IMR-90 (cell line): ENCODE measurements around the gene ADGRL1. TPM values are rescaled to one million over a fixed set of nuclear protein-coding genes. Genes with fewer than 3 reads are reported as not detected.

ENCODE experiments used
- ATAC-seq: fragments of 200-7000 bp; cut with Tn5 transposase; 2 replicates; pipeline ENCODE4 v1.9.1; 2020; ENCODE audit warnings: low read depth, mild to moderate bottlenecking, moderate library complexity
- BruUV-seq: library from RNA; stranded (reverse); fragments of 400-500 nt; replicated peaks from 2 replicates; lab custom pipeline; 2021; lab: Mats Ljungman, UMichigan
- CTCF ChIA-PET: fragments of 300-600 bp; formaldehyde crosslinking; extraction: SDS; loops from one replicate; lab custom pipeline; 2021; ENCODE audit warnings: antibody characterized with exemption; lab: Yijun Ruan, JAX
- POLR2A ChIA-PET: fragments of 300-600 bp; sonication (Branson Sonifier 250); formaldehyde crosslinking; loops from one replicate; lab custom pipeline; 2022; ENCODE audit warnings: antibody characterized with exemption; ENCODE audit not compliant: unreplicated experiment; lab: Charles Lee
- DNase-seq: peaks from one replicate; pipeline ENCODE4 v3.0.0; 2013
- H2AFZ ChIP-seq: replicated peaks from 2 replicates; pipeline ENCODE3; 2013; ENCODE audit warnings: low read length, mild to moderate bottlenecking; ENCODE audit not compliant: poor library complexity
- H2AK5ac ChIP-seq: 2 replicates; pipeline ENCODE4 v1.6.1; 2013; ENCODE audit warnings: low read depth, low read length, inconsistent platforms
- H2AK9ac ChIP-seq: replicated peaks from 2 replicates; pipeline ENCODE3; 2013; ENCODE audit warnings: mild to moderate bottlenecking, low read depth, low read length, moderate library complexity; ENCODE audit not compliant: poor library complexity
- H2BK120ac ChIP-seq: 2 replicates; pipeline ENCODE4 v1.6.1; 2013; ENCODE audit warnings: low read depth, low read length, inconsistent platforms
- H2BK15ac ChIP-seq: 3 replicates; pipeline ENCODE4 v1.6.1; 2013; ENCODE audit warnings: low read depth, low read length, inconsistent platforms
- H2BK20ac ChIP-seq: 2 replicates; pipeline ENCODE4 v1.6.1; 2013; ENCODE audit warnings: low read depth, mild to moderate bottlenecking, inconsistent platforms, low read length, moderate library complexity
- H2BK5ac ChIP-seq: 2 replicates; pipeline ENCODE4 v1.6.1; 2013; ENCODE audit warnings: mild to moderate bottlenecking, low read depth, low read length, inconsistent platforms; ENCODE audit not compliant: poor library complexity, severe bottlenecking
- H3K14ac ChIP-seq: replicated peaks from 2 replicates; pipeline ENCODE4 v1.6.1; 2013; ENCODE audit warnings: low read depth, low read length, inconsistent platforms
- H3K18ac ChIP-seq: 2 replicates; pipeline ENCODE4 v1.6.1; 2013; ENCODE audit warnings: low read depth, low read length, control low read depth
- H3K23ac ChIP-seq: 2 replicates; pipeline ENCODE4 v1.6.1; 2013; ENCODE audit warnings: low read depth, low read length, inconsistent platforms
- H3K27ac ChIP-seq: 2 replicates; pipeline ENCODE4 v1.5.1; 2013; ENCODE audit warnings: mild to moderate bottlenecking, control low read depth, low read length; ENCODE audit not compliant: insufficient read depth
- H3K27me3 ChIP-seq: 2 replicates; pipeline ENCODE4 v1.6.1; 2013; ENCODE audit warnings: low read length; ENCODE audit not compliant: control insufficient read depth, insufficient read depth
- H3K36me3 ChIP-seq: 2 replicates; pipeline ENCODE4 v1.6.1; 2013; ENCODE audit warnings: low read length, mixed read lengths; ENCODE audit not compliant: control insufficient read depth, insufficient read depth
- H3K4ac ChIP-seq: 2 replicates; pipeline ENCODE4 v1.6.1; 2013; ENCODE audit warnings: low read depth, low read length, inconsistent platforms
- H3K4me1 ChIP-seq: 2 replicates; pipeline ENCODE4 v1.6.1; 2013; ENCODE audit warnings: low read length, mixed read lengths; ENCODE audit not compliant: control insufficient read depth, insufficient read depth
- H3K4me2 ChIP-seq: 2 replicates; pipeline ENCODE4 v1.6.1; 2013; ENCODE audit warnings: low read depth, mild to moderate bottlenecking, control low read depth, low read length, moderate library complexity
- H3K4me3 ChIP-seq: 2 replicates; pipeline ENCODE4 v1.5.1; 2013; ENCODE audit warnings: low read depth, mild to moderate bottlenecking, control low read depth, low read length, moderate library complexity; ENCODE audit not compliant: insufficient read depth
- H3K56ac ChIP-seq: 2 replicates; pipeline ENCODE4 v1.6.1; 2013; ENCODE audit warnings: low read length, inconsistent platforms; ENCODE audit not compliant: insufficient read depth; ENCODE audit errors: extremely low read depth
- H3K79me1 ChIP-seq, 2 experiments: 2 replicates each; pipeline ENCODE4 v1.6.1; 2013; ENCODE audit warnings: low read length in 2 of 2, inconsistent platforms in 1 of 2, low read depth in 1 of 2
- H3K9ac ChIP-seq: 2 replicates; pipeline ENCODE4 v1.6.1; 2013; ENCODE audit warnings: low read depth, low read length, control low read depth
- H3K9me1 ChIP-seq: 2 replicates; pipeline ENCODE4 v1.6.1; 2013; ENCODE audit warnings: low read length, inconsistent platforms; ENCODE audit not compliant: insufficient read depth
- H3K9me3 ChIP-seq: 2 replicates; pipeline ENCODE4 v1.6.1; 2013; ENCODE audit warnings: low read length; ENCODE audit not compliant: control insufficient read depth, insufficient read depth
- H4K20me1 ChIP-seq: 2 replicates; pipeline ENCODE4 v1.6.1; 2013; ENCODE audit warnings: low read length, inconsistent platforms; ENCODE audit not compliant: insufficient read depth
- H4K5ac ChIP-seq: 2 replicates; pipeline ENCODE4 v1.6.1; 2013; ENCODE audit warnings: mild to moderate bottlenecking, low read depth, low read length, control low read depth
- H4K8ac ChIP-seq, 2 experiments: 2 replicates each; pipeline ENCODE4 v1.6.1; 2013; ENCODE audit warnings: low read depth in 2 of 2, low read length in 2 of 2, control low read depth in 1 of 2, inconsistent platforms in 1 of 2
- H4K91ac ChIP-seq: 2 replicates; pipeline ENCODE4 v1.6.1; 2013; ENCODE audit warnings: low read depth, low read length, inconsistent platforms; ENCODE audit not compliant: insufficient read depth
- RCOR1 ChIP-seq: IDR thresholded peaks from 2 replicates; pipeline ENCODE4 v1.6.1; 2012; ENCODE audit warnings: mild to moderate bottlenecking, low read length, improper control_type of control experiment; ENCODE audit not compliant: insufficient replicate concordance
- SMC3 ChIP-seq: fragments of 150-350 bp; IDR thresholded peaks from 2 replicates; pipeline ENCODE4 v1.6.1; 2016; ENCODE audit warnings: low read depth, mild to moderate bottlenecking, antibody characterized with exemption, low read length, moderate library complexity
- WGBS, 2 experiments: methylation state at CpG; one replicate each; pipeline versions ENCODE4 v1.1.5 to v1.1.7; 2013; ENCODE audit warnings: missing lambda C conversion rate in 2 of 2; ENCODE audit not compliant: insufficient read length in 1 of 2; ENCODE audit errors: extremely low coverage in 2 of 2; 5-methylcytosine and 5-hydroxymethylcytosine counted together
- dilution Hi-C: fragments of 300-500 bp; cut with HindIII; formaldehyde crosslinking; loops from one replicate; pipeline ENCODE4 v1.14.3; 2018; ENCODE audit warnings: low sequenced_read_pairs; ENCODE audit not compliant: unreplicated experiment
- in situ Hi-C: fragments of 300-500 bp; cut with MboI; formaldehyde crosslinking; loops from 3 replicates; pipeline ENCODE4 v1.14.3; 2019; ENCODE audit warnings: low sequenced_read_pairs, inconsistent platforms, mixed read lengths
- intact Hi-C: fragments of 100-400 bp; cut with micrococcal nuclease; formaldehyde crosslinking; loops from 2 replicates; pipeline ENCODE4 v1.10.0; 2022
- polyA plus RNA-seq, 3 experiments: library from polyadenylated mRNA; depleted of rRNA; stranded (reverse); fragments of >200 nt; gene quantifications; 2 replicates each; pipeline ENCODE4 v1.2.3, GENCODE V29; 2012; ENCODE audit warnings: low replicate concordance in 1 of 3
- total RNA-seq: library from RNA; depleted of rRNA; stranded (reverse); fragments of >200 nt; gene quantifications from 2 replicates; pipeline ENCODE4 v1.2.3, GENCODE V29; 2012

Gene ADGRL1
- total and polyA plus RNA-seq, 2 of the 4 experiments (the other 2 are of a cell fraction) = 0.72 to 2.2 TPM

GRCh38 chr19:14160017-14160703, 45.8 kb downstream of the ADGRL1 start:
- Histone ChIP-seq H3K14ac (no peak overlapping the region), H3K4me1 (no peaks in the 10 kb centered on the region)
- 0 out of 2 replicates have a peak, but pooled peaks have one; percentile 13 for ATAC-seq

More at GRCh38 chr19:14160017-14160703, 45.8 kb downstream of the ADGRL1 start:
- no peak overlapping the region for H3K4me2 ChIP-seq
- H3K27ac ChIP-seq = no peak overlapping the region
- H2AK5ac ChIP-seq = no peak overlapping the region
- intact Hi-C loops (no loop called here), in situ Hi-C loops (no loop called here), dilution Hi-C loops (no loop called here)
- no peak overlapping the region for H3K18ac ChIP-seq
- H2AFZ ChIP-seq = no peak overlapping the region
- H3K9me1 ChIP-seq = no peaks in the 10 kb centered on the region
- no peak overlapping the region for H2AK9ac ChIP-seq
- no peaks in the 10 kb centered on the region for H3K27me3 ChIP-seq
- CTCF ChIA-PET = no interaction called here
- H2BK120ac ChIP-seq = no peak overlapping the region
- H3K9me3 ChIP-seq = no peaks in the 10 kb centered on the region
- POLR2A ChIA-PET = no interaction called here
- no peak overlapping the region for H2BK15ac ChIP-seq
- no peak overlapping the region for H3K56ac ChIP-seq
- H2BK20ac ChIP-seq = no peak overlapping the region
- H3K36me3 ChIP-seq = peaks cover 9% of the 10 kb centered on the region
- TF ChIP-seq RCOR1 (no peak), SMC3 (no peak)
- no peak overlapping the region for H3K4ac ChIP-seq
- no peak overlapping the region for H2BK5ac ChIP-seq
- H4K8ac ChIP-seq = no peak overlapping the region
- BruUV-seq = no TSS peak
- H3K79me1 ChIP-seq = no peaks in the 10 kb centered on the region
- WGBS, 2 experiments = 94% methylated on average over 6 of the region's 25 CpGs; no CpG with 5 or more reads in 1 of the 2 experiments
- no peak for DNase-seq
- no peak overlapping the region for H3K4me3 ChIP-seq
- no peak overlapping the region for H3K9ac ChIP-seq
- no peak overlapping the region for H4K5ac ChIP-seq
- no peak overlapping the region for H4K91ac ChIP-seq
- no peaks in the 10 kb centered on the region for H4K20me1 ChIP-seq
- no peak overlapping the region for H3K23ac ChIP-seq
